Gastroesophageal sphincter (tissue), 3 donors: ENCODE results near the gene B4GALT1.

Experiments used
- EP300 ChIP-seq: sonication (generic); formaldehyde crosslinking; IDR thresholded peaks from one replicate; pipeline ENCODE4 v1.6.1; 2017; ENCODE audit warnings: antibody characterized with exemption, mild to moderate bottlenecking
- POLR2A ChIP-seq, 2 donors: fragments of 450-650 bp; IDR thresholded peaks; one replicate each; pipeline ENCODE4 v1.6.1; 2017; ENCODE audit warnings: antibody characterized with exemption in 2 of 2, mild to moderate bottlenecking in 2 of 2, moderate library complexity in 1 of 2
- POLR2AphosphoS5 ChIP-seq: sonication (generic); formaldehyde crosslinking; IDR thresholded peaks from one replicate; pipeline ENCODE4 v1.6.1; 2017; ENCODE audit warnings: antibody characterized with exemption
- TF ChIP-seq, protein P1 (sequence below), 4 experiments: fragments of 200-600 bp in 2 of 4; fragments of 450-650 bp in 2 of 4; sonication (generic) in 1 of 4; IDR thresholded peaks; one replicate each; pipeline ENCODE4 v1.5.1; 2017 to 2019; ENCODE audit warnings: antibody characterized with exemption in 4 of 4, mild to moderate bottlenecking in 2 of 4, moderate library complexity in 2 of 4

DNA sequence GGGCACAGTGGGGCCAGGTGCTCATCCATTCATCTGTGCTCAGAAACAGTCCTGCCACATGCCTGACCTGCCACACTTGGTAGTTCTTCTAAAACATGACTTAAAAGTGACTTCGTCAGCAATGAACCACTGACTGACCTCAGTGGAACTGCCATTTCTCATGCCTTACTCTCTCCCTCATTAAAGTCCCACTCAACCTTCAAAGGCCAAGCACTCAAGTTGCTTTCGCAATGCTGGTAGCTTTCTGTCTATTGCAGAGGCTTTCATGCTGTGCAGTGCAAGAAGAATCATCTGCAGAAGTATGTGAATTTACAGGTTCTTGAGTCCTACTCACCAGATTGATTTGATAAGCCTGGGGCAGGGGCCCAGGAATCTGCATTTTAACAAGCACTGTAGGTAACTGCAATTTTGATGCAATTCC is 23.9 kb downstream of the B4GALT1 start:
- TF ChIP-seq, protein P1, sequence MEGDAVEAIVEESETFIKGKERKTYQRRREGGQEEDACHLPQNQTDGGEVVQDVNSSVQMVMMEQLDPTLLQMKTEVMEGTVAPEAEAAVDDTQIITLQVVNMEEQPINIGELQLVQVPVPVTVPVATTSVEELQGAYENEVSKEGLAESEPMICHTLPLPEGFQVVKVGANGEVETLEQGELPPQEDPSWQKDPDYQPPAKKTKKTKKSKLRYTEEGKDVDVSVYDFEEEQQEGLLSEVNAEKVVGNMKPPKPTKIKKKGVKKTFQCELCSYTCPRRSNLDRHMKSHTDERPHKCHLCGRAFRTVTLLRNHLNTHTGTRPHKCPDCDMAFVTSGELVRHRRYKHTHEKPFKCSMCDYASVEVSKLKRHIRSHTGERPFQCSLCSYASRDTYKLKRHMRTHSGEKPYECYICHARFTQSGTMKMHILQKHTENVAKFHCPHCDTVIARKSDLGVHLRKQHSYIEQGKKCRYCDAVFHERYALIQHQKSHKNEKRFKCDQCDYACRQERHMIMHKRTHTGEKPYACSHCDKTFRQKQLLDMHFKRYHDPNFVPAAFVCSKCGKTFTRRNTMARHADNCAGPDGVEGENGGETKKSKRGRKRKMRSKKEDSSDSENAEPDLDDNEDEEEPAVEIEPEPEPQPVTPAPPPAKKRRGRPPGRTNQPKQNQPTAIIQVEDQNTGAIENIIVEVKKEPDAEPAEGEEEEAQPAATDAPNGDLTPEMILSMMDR (IDR thresholded peaks at IDR 0.05) = no peak
- TF ChIP-seq POLR2A (IDR thresholded peaks at IDR 0.05) (no peak), POLR2AphosphoS5 (no peak), EP300 (no peak)
